HCT116 (cell line): ENCODE results near the gene METTL22. TPM values are rescaled to one million over a fixed set of nuclear protein-coding genes. Genes with fewer than 3 reads are reported as not detected.

Experiments
- ATAC-seq: fragments of 200-7000 bp; cut with Tn5 transposase; 2 replicates; pipeline ENCODE4 v1.9.1; 2020; ENCODE audit warnings: mild to moderate bottlenecking, moderate library complexity
- BruUV-seq: library from RNA; stranded (reverse); fragments of 400-500 nt; replicated peaks from 2 replicates; lab custom pipeline; 2021; lab: Mats Ljungman, UMichigan
- CTCF ChIA-PET: fragments of 300-600 bp; sonication (Branson Sonifier 250); formaldehyde crosslinking; loops from one replicate; lab custom pipeline; 2021; ENCODE audit warnings: antibody characterized with exemption; lab: Charles Lee
- POLR2A ChIA-PET: fragments of 300-600, 350-600 bp; sonication (Branson Sonifier 250); formaldehyde crosslinking; loops from one replicate; lab custom pipeline; 2021; ENCODE audit warnings: antibody characterized with exemption; lab: Charles Lee
- RAD21 ChIA-PET, 2 experiments: fragments of 300-600 bp; sonication (Branson Sonifier 250); formaldehyde crosslinking; loops; one replicate each; lab custom pipeline; 2023; ENCODE audit warnings: low total read pairs in 2 of 2; ENCODE audit not compliant: uncharacterized antibody in 2 of 2, unreplicated experiment in 2 of 2, low non-redundant PET in 1 of 2; lab: Charles Lee
- DNase-seq: peaks from one replicate; pipeline ENCODE4 v3.0.0-alpha.2; 2010; ENCODE audit warnings: low read depth, low spot score
- H2AFZ ChIP-seq: fragments of 200-600 bp; shearing (Covaris generic), sonication (generic); 2 replicates; pipeline ENCODE4 v1.6.1; 2017; ENCODE audit warnings: low read depth, mixed run types, mixed read lengths, antibody characterized with exemption, low read length; ENCODE audit not compliant: poor library complexity, severe bottlenecking
- H3K27ac ChIP-seq: 2 replicates; pipeline ENCODE4 v1.5.1; 2012; ENCODE audit warnings: low read depth, low read length
- H3K27me3 ChIP-seq: fragments of 200-600 bp; sonication (generic); 2 replicates; pipeline ENCODE4 v1.6.1; 2016; ENCODE audit warnings: mixed run types, low read length, mixed read lengths; ENCODE audit not compliant: insufficient read depth
- H3K36me3 ChIP-seq, 2 experiments: fragments of 200-500 bp in 1 of 2; fragments of 200-600 bp in 1 of 2; sonication (Bioruptor generic) in 1 of 2; sonication (generic) in 1 of 2; 2 replicates each; pipeline versions ENCODE4 v1.5.1 to v1.6.1; 2014 to 2016; ENCODE audit warnings: low read length in 2 of 2, inconsistent platforms in 1 of 2, mixed read lengths in 1 of 2, mixed run types in 1 of 2; ENCODE audit not compliant: insufficient read depth in 2 of 2, control insufficient read depth in 1 of 2
- H3K4me1 ChIP-seq, 2 experiments: fragments of 200-600 bp in 1 of 2; sonication (generic) in 1 of 2; 2 replicates each; pipeline versions ENCODE4 v1.5.1 to v1.6.1; 2012 to 2017; ENCODE audit warnings: low read length in 2 of 2, inconsistent platforms in 1 of 2, mild to moderate bottlenecking in 1 of 2, mixed read lengths in 1 of 2, mixed run types in 1 of 2, moderate library complexity in 1 of 2; ENCODE audit not compliant: insufficient read depth in 2 of 2, control insufficient read depth in 1 of 2
- H3K4me2 ChIP-seq: fragments of 200-600 bp; sonication (generic); 2 replicates; pipeline ENCODE4 v1.6.1; 2017; ENCODE audit warnings: mixed run types, low read length, mixed read lengths
- H3K4me3 ChIP-seq, 2 experiments: fragments of 200-600 bp in 1 of 2; sonication (generic) in 1 of 2; replicated peaks in 1 of 2; 2 replicates each; pipeline ENCODE4 v1.5.1; 2011 to 2016; ENCODE audit warnings: low read length in 2 of 2, control low read depth in 1 of 2, low read depth in 1 of 2, mild to moderate bottlenecking in 1 of 2, mixed read lengths in 1 of 2, mixed run types in 1 of 2
- H3K79me2 ChIP-seq: fragments of 200-600 bp; sonication (generic); 2 replicates; pipeline ENCODE4 v1.6.1; 2017; ENCODE audit warnings: mild to moderate bottlenecking, mixed run types, low read length, moderate library complexity, mixed read lengths; ENCODE audit not compliant: insufficient read depth
- H3K9ac ChIP-seq: fragments of 200-600 bp; sonication (generic); 2 replicates; pipeline ENCODE4 v1.6.1; 2016; ENCODE audit warnings: low read length, mixed read lengths
- H3K9me2 ChIP-seq: fragments of 200-600 bp; sonication (generic), shearing (Covaris generic); 2 replicates; pipeline ENCODE4 v1.6.1; 2017; ENCODE audit warnings: mixed run types, mild to moderate bottlenecking, moderate library complexity; ENCODE audit not compliant: insufficient read depth
- H3K9me3 ChIP-seq, 2 experiments: fragments of 200-500 bp in 1 of 2; fragments of 200-600 bp in 1 of 2; sonication (Bioruptor generic) in 1 of 2; sonication (generic) in 1 of 2; 2 replicates each; pipeline ENCODE4 v1.6.1; 2014 to 2017; ENCODE audit warnings: low read length in 2 of 2, mixed read lengths in 2 of 2, inconsistent platforms in 1 of 2, low read depth in 1 of 2, mild to moderate bottlenecking in 1 of 2, mixed run types in 1 of 2, moderate library complexity in 1 of 2; ENCODE audit not compliant: control insufficient read depth in 1 of 2, insufficient read depth in 1 of 2
- H4K20me1 ChIP-seq: fragments of 200-600 bp; sonication (generic), shearing (Covaris generic); 2 replicates; pipeline ENCODE4 v1.6.1; 2017; ENCODE audit warnings: mixed run types, mild to moderate bottlenecking, moderate library complexity; ENCODE audit not compliant: insufficient read depth
- CBX3 ChIP-seq: IDR thresholded peaks from 2 replicates; pipeline ENCODE4 v1.6.1; 2012; ENCODE audit warnings: low read depth
- CEBPB ChIP-seq: IDR thresholded peaks from 2 replicates; pipeline ENCODE4 v1.6.1; 2012; ENCODE audit warnings: low read depth
- EGR1 ChIP-seq: IDR thresholded peaks from 2 replicates; pipeline ENCODE4 v1.6.1; 2012; ENCODE audit warnings: low read depth
- JUND ChIP-seq: IDR thresholded peaks from 2 replicates; pipeline ENCODE4 v1.6.1; 2012
- POLR2A ChIP-seq: IDR thresholded peaks from 2 replicates; pipeline ENCODE4 v1.7.0; 2011; ENCODE audit warnings: borderline replicate concordance; ENCODE audit not compliant: insufficient read depth, insufficient read length; ENCODE audit errors: extremely low read depth
- POLR2AphosphoS5 ChIP-seq: IDR thresholded peaks from 2 replicates; pipeline ENCODE4 v1.6.1; 2011; ENCODE audit warnings: mild to moderate bottlenecking, low read depth, low read length, moderate library complexity
- RAD21 ChIP-seq: IDR thresholded peaks from 2 replicates; pipeline ENCODE4 v1.6.1; 2012; ENCODE audit warnings: low read depth, mild to moderate bottlenecking
- SIN3A ChIP-seq: IDR thresholded peaks from 2 replicates; pipeline ENCODE4 v1.6.1; 2012; ENCODE audit warnings: low read depth
- SRF ChIP-seq: IDR thresholded peaks from 2 replicates; pipeline ENCODE4 v1.6.1; 2012; ENCODE audit warnings: low read depth
- TCF7L2 ChIP-seq: IDR thresholded peaks from 2 replicates; pipeline ENCODE4 v1.7.0; 2011; ENCODE audit warnings: borderline replicate concordance, inconsistent platforms; ENCODE audit not compliant: insufficient read depth, insufficient read length; ENCODE audit errors: extremely low read depth
- YY1 ChIP-seq: IDR thresholded peaks from 2 replicates; pipeline ENCODE4 v1.6.1; 2011; ENCODE audit warnings: low read length, low read depth, moderate library complexity, mild to moderate bottlenecking; ENCODE audit not compliant: insufficient replicate concordance; ENCODE audit errors: extremely low read depth
- ZFX ChIP-seq: fragments of 450-650 bp; IDR thresholded peaks from 2 replicates; pipeline ENCODE4 v1.6.1; 2017
- ZNF274 ChIP-seq: fragments of 200-500 bp; sonication (Bioruptor generic); IDR thresholded peaks from 2 replicates; pipeline ENCODE4 v1.6.1; 2014; ENCODE audit warnings: mild to moderate bottlenecking, low read depth, low read length, inconsistent platforms
- intact Hi-C: fragments of 100-400 bp; cut with micrococcal nuclease; formaldehyde crosslinking; loops from 2 replicates; pipeline ENCODE4 v1.10.0; 2022
- total RNA-seq: library from RNA; stranded (reverse); gene quantifications from one replicate; pipeline ENCODE4 v1.2.1, GENCODE V29; 2021; ENCODE audit not compliant: unreplicated experiment
- TF ChIP-seq, protein P1 (sequence below): IDR thresholded peaks from 2 replicates; pipeline ENCODE4 v1.6.1; 2012
- TF ChIP-seq, protein P2 (sequence below): IDR thresholded peaks from 2 replicates; pipeline ENCODE4 v1.6.1; 2012
- TF ChIP-seq, protein P3 (sequence below), 3 experiments: fragments of 200-600 bp in 1 of 3; sonication (generic) in 1 of 3; IDR thresholded peaks in 2 of 3; conservative IDR thresholded peaks in 1 of 3; 2 replicates each; pipeline ENCODE4 v1.5.1; 2012 to 2017; ENCODE audit warnings: low read depth in 2 of 3, low read length in 2 of 3, antibody characterized with exemption in 1 of 3, borderline replicate concordance in 1 of 3, control low read depth in 1 of 3, mild to moderate bottlenecking in 1 of 3, mixed read lengths in 1 of 3, mixed run types in 1 of 3, moderate library complexity in 1 of 3; ENCODE audit not compliant: insufficient read depth in 1 of 3

Gene METTL22
- total RNA-seq, 1 experiment from 2014 or later: 33.3 TPM

DNA sequence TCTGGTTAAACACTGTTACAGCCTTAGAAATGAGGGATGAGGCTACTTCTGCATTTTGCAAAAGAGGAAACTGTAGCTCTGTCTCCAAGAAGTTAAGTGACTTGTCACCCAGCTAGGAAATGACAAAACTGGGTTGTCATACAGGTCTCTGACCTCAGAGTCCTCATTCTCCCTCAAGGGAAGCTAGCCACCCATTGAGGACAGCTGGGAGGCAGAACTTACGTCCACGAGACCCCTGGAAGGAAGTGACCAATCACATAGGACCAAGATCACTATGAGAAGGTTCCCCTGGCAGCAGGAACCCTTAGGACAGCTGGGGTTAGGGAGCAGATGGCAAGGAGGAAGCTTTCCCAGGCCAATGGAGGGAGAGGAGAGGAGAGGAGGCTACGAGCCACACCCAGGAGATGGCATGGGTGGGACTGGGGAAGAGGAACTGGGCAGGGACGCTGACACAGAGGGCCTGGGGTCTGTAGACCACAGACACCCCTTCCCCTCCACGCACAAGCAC lies 11.2 kb downstream of the METTL22 start (continued):
- TF ChIP-seq ZNF274: no peak
- TF ChIP-seq CBX3: no peak

DNA sequence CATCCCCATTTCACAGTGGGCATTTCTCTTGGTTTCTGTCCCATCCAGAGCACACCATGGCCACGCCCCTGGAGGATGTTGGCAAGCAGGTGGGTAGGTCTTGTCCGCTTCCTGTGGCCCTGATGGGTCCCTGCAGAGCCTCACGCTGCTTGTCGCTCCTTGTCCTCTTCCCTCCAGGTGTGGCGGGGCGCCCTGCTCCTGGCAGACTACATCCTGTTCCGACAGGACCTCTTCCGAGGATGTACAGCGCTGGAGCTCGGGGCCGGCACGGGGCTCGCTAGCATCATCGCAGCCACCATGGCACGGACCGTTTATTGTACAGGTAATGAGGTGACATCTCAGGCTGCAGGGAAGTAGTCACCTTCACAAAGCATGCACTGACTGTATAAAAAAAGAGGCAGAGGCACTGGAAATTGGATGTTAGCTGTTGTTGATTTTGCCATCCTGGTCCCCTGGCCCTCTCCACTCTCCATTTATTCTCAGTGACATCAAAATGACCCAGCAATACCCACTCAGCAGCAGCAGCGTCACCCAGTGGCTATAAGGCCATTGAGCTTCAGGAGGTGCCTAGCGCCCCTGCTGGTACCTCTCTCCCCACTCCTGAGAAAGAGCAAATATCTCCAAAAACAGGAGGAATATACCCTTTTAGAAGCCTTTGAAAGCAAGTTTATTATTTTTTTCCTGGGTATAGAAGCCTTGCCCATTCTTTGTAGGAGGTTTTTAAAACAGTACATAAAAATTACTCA lies 13.7 kb downstream of the METTL22 start:
- H3K4me1 ChIP-seq: no peaks in the 10 kb centered on the region
- no peaks in the 10 kb centered on the region for H4K20me1 ChIP-seq
- no peak overlapping the region for H3K4me2 ChIP-seq
- H3K36me3 ChIP-seq: peaks cover 25 to 33% of the 10 kb centered on the region in 2 experiments; a peak in 3 of 4 replicates
- 0 out of 2 replicates have a peak, but pooled peaks cover 3% of the 10 kb centered on the region for H3K79me2 ChIP-seq
- H3K9me3 ChIP-seq: no peaks in the 10 kb centered on the region
- ChIA-PET POLR2A (interaction anchor here (0.6 kb wide), 1 partner anchor 392 kb away, joined by 3 read pairs; no protein-coding TSS in a partner anchor), RAD21 (no interaction called here), CTCF (interaction anchor here (0.8 to 1.3 kb wide), 4 partner anchors 9 to 62 kb away, joined by 3 to 4 read pairs (median 3); partner anchors contain the start of gene ABAT)
- DNase-seq: no peak
- peak; percentile 89 for ATAC-seq
- TF ChIP-seq CEBPB: no peak
- TF ChIP-seq, protein P1, sequence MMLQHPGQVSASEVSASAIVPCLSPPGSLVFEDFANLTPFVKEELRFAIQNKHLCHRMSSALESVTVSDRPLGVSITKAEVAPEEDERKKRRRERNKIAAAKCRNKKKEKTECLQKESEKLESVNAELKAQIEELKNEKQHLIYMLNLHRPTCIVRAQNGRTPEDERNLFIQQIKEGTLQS: no peak
- TF ChIP-seq POLR2AphosphoS5: no peak
- TF ChIP-seq ZNF274: no peak
- TF ChIP-seq SIN3A: no peak
- no peak for TF ChIP-seq TCF7L2
- TF ChIP-seq, protein P2, sequence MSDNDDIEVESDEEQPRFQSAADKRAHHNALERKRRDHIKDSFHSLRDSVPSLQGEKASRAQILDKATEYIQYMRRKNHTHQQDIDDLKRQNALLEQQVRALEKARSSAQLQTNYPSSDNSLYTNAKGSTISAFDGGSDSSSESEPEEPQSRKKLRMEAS: no peak
- TF ChIP-seq JUND: no peak
- TF ChIP-seq, protein P3, sequence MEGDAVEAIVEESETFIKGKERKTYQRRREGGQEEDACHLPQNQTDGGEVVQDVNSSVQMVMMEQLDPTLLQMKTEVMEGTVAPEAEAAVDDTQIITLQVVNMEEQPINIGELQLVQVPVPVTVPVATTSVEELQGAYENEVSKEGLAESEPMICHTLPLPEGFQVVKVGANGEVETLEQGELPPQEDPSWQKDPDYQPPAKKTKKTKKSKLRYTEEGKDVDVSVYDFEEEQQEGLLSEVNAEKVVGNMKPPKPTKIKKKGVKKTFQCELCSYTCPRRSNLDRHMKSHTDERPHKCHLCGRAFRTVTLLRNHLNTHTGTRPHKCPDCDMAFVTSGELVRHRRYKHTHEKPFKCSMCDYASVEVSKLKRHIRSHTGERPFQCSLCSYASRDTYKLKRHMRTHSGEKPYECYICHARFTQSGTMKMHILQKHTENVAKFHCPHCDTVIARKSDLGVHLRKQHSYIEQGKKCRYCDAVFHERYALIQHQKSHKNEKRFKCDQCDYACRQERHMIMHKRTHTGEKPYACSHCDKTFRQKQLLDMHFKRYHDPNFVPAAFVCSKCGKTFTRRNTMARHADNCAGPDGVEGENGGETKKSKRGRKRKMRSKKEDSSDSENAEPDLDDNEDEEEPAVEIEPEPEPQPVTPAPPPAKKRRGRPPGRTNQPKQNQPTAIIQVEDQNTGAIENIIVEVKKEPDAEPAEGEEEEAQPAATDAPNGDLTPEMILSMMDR (IDR thresholded peaks at IDR 0.05 in 2 of 3, conservative IDR thresholded peaks at IDR 0.05 in 1 of 3; ENCODE audit: borderline replicate concordance in 1 of 3, insufficient read depth in 1 of 3, low read depth in 2 of 3, low read length in 2 of 3): peak; percentile 79 to 97 (median 85)
- no peak for TF ChIP-seq EGR1
- no peak for TF ChIP-seq YY1
- TF ChIP-seq ZFX: no peak
- TF ChIP-seq POLR2A: no peak
- peak; percentile 42; the same call in 1 of the 2 replicates for TF ChIP-seq RAD21
- no peak for TF ChIP-seq SRF
- no peak overlapping the region for H3K4me3 ChIP-seq
- H2AFZ ChIP-seq: no peak overlapping the region
- no peaks in the 10 kb centered on the region for H3K9me2 ChIP-seq
- no TSS peak for BruUV-seq
- H3K9ac ChIP-seq: no peak overlapping the region
- no peak overlapping the region for H3K27ac ChIP-seq
- intact Hi-C loops: loop anchor here (1.0 kb wide), 1 partner anchor 63 kb away; no protein-coding TSS in a partner anchor
- H3K27me3 ChIP-seq: no peaks in the 10 kb centered on the region
